Stimulated activated effector memory CD8-positive, alpha-beta T cell treated with anti-CD3 and anti-CD28 coated beads, Interleukin-12 subunit alpha, Interleukin-12 subunit beta, amount 100 ng/mL, for 72 hours (primary cell): ENCODE results near the gene DENND4A.
"Not testable (repeated sequence)": the region's sequence is repeated elsewhere in the genome, so short reads cannot be mapped to it uniquely, and the experiment has no call there.

ENCODE experiments used
- ATAC-seq: fragments of 150-1000 bp; cut with Tn5 transposase; 2 replicates; pipeline ENCODE4 v1.10.0; 2021
- DNase-seq, 2 donors: peaks; one replicate each; pipeline ENCODE4 v3.0.0; 2021 to 2022; ENCODE audit warnings: low spot score in 2 of 2
- H3K27ac Mint-ChIP-seq: one replicate; pipeline ENCODE4 v1.8.0; 2022; ENCODE audit warnings: mild to moderate bottlenecking, mixed read lengths
- H3K36me3 Mint-ChIP-seq: one replicate; pipeline ENCODE4 v1.8.0; 2022; ENCODE audit warnings: mild to moderate bottlenecking, mixed read lengths
- H3K4me1 Mint-ChIP-seq: one replicate; pipeline ENCODE4 v1.8.0; 2022; ENCODE audit warnings: mixed read lengths
- H3K4me3 Mint-ChIP-seq: one replicate; pipeline ENCODE4 v1.8.0; 2022; ENCODE audit warnings: mild to moderate bottlenecking, mixed read lengths
- H3K9me3 Mint-ChIP-seq: one replicate; pipeline ENCODE4 v1.8.0; 2022; ENCODE audit warnings: mixed read lengths

DENND4A gene

GRCh38 chr15:65762399-65762798 is 29.7 kb downstream of the DENND4A start:
- no peak for DNase-seq
- Mint-ChIP-seq H3K4me1 (peaks cover 44% of the 10 kb centered on the region), H3K4me3 (peak overlapping the region; percentile 63), H3K27ac (no peak overlapping the region), H3K36me3 (peaks cover 48% of the 10 kb centered on the region), H3K9me3 (no peaks in the 10 kb centered on the region)
- ATAC-seq: no peak

GRCh38 chr15:65761210-65761926 is 30.7 kb downstream of the DENND4A start:
- Mint-ChIP-seq H3K9me3 (no peaks in the 10 kb centered on the region), H3K36me3 (peaks cover 54% of the 10 kb centered on the region), H3K27ac (peak overlapping the region; percentile 75), H3K4me1 (peaks cover 34% of the 10 kb centered on the region), H3K4me3 (peak overlapping the region; percentile 63)
- DNase-seq (no peak), ATAC-seq (peak; percentile 86)

GRCh38 chr15:65759441-65759840 is 32.7 kb downstream of the DENND4A start:
- ATAC-seq: no peak
- no peaks in the 10 kb centered on the region for H3K9me3 Mint-ChIP-seq

GRCh38 chr15:65758242-65758641 is 33.9 kb downstream of the DENND4A start:
- no peak for DNase-seq
- no peak for ATAC-seq
- peaks cover 21% of the 10 kb centered on the region for H3K4me1 Mint-ChIP-seq
- peaks cover 78% of the 10 kb centered on the region for H3K36me3 Mint-ChIP-seq
- no peak overlapping the region for H3K27ac Mint-ChIP-seq
- H3K4me3 Mint-ChIP-seq: no peak overlapping the region
- H3K9me3 Mint-ChIP-seq: no peaks in the 10 kb centered on the region

More at GRCh38 chr15:65759441-65759840, 32.7 kb downstream of the DENND4A start:
- Mint-ChIP-seq H3K36me3 (peaks cover 67% of the 10 kb centered on the region), H3K4me3 (no peak overlapping the region), H3K27ac (no peak overlapping the region), H3K4me1 (peaks cover 24% of the 10 kb centered on the region)
- DNase-seq: no peak

- no peaks in the 10 kb centered on the region for H3K9me3 Mint-ChIP-seq
- peaks cover 75% of the 10 kb centered on the region for H3K36me3 Mint-ChIP-seq
- H3K4me3 Mint-ChIP-seq: no peak overlapping the region
- H3K4me1 Mint-ChIP-seq: peaks cover 11% of the 10 kb centered on the region
- ATAC-seq (no peak), DNase-seq (no peak)
- H3K27ac Mint-ChIP-seq: no peak overlapping the region
Measured at GRCh38 chr15:65757256-65757655, 34.8 kb downstream of the DENND4A start.

GRCh38 chr15:65752151-65752700 is 39.9 kb downstream of the DENND4A start:
- H3K27ac Mint-ChIP-seq: no peak overlapping the region
- peaks cover 8% of the 10 kb centered on the region for H3K4me1 Mint-ChIP-seq
- ATAC-seq (no peak), DNase-seq (no peak)
- H3K36me3 Mint-ChIP-seq: peaks cover 85% of the 10 kb centered on the region
- H3K9me3 Mint-ChIP-seq: no peaks in the 10 kb centered on the region
- H3K4me3 Mint-ChIP-seq: no peak overlapping the region

GRCh38 chr15:65751431-65751830 is 40.7 kb downstream of the DENND4A start:
- Mint-ChIP-seq H3K27ac (peak overlapping the region; percentile 15), H3K4me3 (no peak overlapping the region), H3K36me3 (peaks cover 89% of the 10 kb centered on the region), H3K9me3 (no peaks in the 10 kb centered on the region), H3K4me1 (peaks cover 8% of the 10 kb centered on the region)
- no peak for ATAC-seq
- no peak for DNase-seq

GRCh38 chr15:65747265-65747664 is 44.8 kb downstream of the DENND4A start:
- no peak for DNase-seq
- H3K36me3 Mint-ChIP-seq: peaks cover 85% of the 10 kb centered on the region
- no peak for ATAC-seq
- H3K4me3 Mint-ChIP-seq: no peak overlapping the region
- H3K9me3 Mint-ChIP-seq: no peaks in the 10 kb centered on the region
- no peak overlapping the region for H3K27ac Mint-ChIP-seq
- peaks cover 8% of the 10 kb centered on the region for H3K4me1 Mint-ChIP-seq

GRCh38 chr15:65743637-65744252 is 48.3 kb downstream of the DENND4A start:
- Mint-ChIP-seq H3K4me1 (no peaks in the 10 kb centered on the region), H3K27ac (no peak overlapping the region), H3K9me3 (no peaks in the 10 kb centered on the region), H3K36me3 (peaks cover 88% of the 10 kb centered on the region), H3K4me3 (no peak overlapping the region)
- DNase-seq (no peak), ATAC-seq (no peak)

- peak overlapping the region; percentile 12 for H3K27ac Mint-ChIP-seq
- no peak overlapping the region for H3K4me3 Mint-ChIP-seq
- ATAC-seq: no peak
- DNase-seq: no peak
- H3K9me3 Mint-ChIP-seq: no peaks in the 10 kb centered on the region
- peaks cover 88% of the 10 kb centered on the region for H3K36me3 Mint-ChIP-seq
- H3K4me1 Mint-ChIP-seq: no peaks in the 10 kb centered on the region
Measured at GRCh38 chr15:65740148-65740547, 51.9 kb downstream of the DENND4A start.

GRCh38 chr15:65738649-65739048 is 53.4 kb downstream of the DENND4A start:
- no peak for ATAC-seq
- DNase-seq: no peak
- no peaks in the 10 kb centered on the region for H3K4me1 Mint-ChIP-seq
- H3K27ac Mint-ChIP-seq: no peak overlapping the region
- no peaks in the 10 kb centered on the region for H3K9me3 Mint-ChIP-seq
- H3K36me3 Mint-ChIP-seq: peaks cover 98% of the 10 kb centered on the region
- no peak overlapping the region for H3K4me3 Mint-ChIP-seq

GRCh38 chr15:65733599-65733998 is 58.5 kb downstream of the DENND4A start:
- H3K4me1 Mint-ChIP-seq, DNase-seq, H3K9me3 Mint-ChIP-seq, H3K27ac Mint-ChIP-seq, ATAC-seq, H3K4me3 Mint-ChIP-seq: not testable (repeated sequence)
- peaks cover 90% of the 10 kb centered on the region for H3K36me3 Mint-ChIP-seq

GRCh38 chr15:65732698-65733097 is 59.4 kb downstream of the DENND4A start:
- peaks cover 90% of the 10 kb centered on the region for H3K36me3 Mint-ChIP-seq
- no peak overlapping the region for H3K4me3 Mint-ChIP-seq
- no peaks in the 10 kb centered on the region for H3K9me3 Mint-ChIP-seq
- DNase-seq: no peak
- no peak overlapping the region for H3K27ac Mint-ChIP-seq
- H3K4me1 Mint-ChIP-seq: no peaks in the 10 kb centered on the region
- ATAC-seq: no peak

GRCh38 chr15:65731926-65732325 is 60.2 kb downstream of the DENND4A start:
- DNase-seq (no peak), ATAC-seq (no peak)
- Mint-ChIP-seq H3K27ac (peak overlapping the region; percentile 48), H3K36me3 (peaks cover 90% of the 10 kb centered on the region), H3K4me1 (no peaks in the 10 kb centered on the region), H3K4me3 (no peak overlapping the region), H3K9me3 (no peaks in the 10 kb centered on the region)

- no peak overlapping the region for H3K4me3 Mint-ChIP-seq
- no peaks in the 10 kb centered on the region for H3K9me3 Mint-ChIP-seq
- no peaks in the 10 kb centered on the region for H3K4me1 Mint-ChIP-seq
- H3K36me3 Mint-ChIP-seq: peaks cover 90% of the 10 kb centered on the region
- no peak for ATAC-seq
- no peak for DNase-seq
- no peak overlapping the region for H3K27ac Mint-ChIP-seq
Measured at GRCh38 chr15:65730549-65731172, 61.4 kb downstream of the DENND4A start.
